HG03064 (cell line): ENCODE data around the gene MDFIC.
A peak's percentile ranks its signal among the peaks of the same experiment; 100 is the strongest.
"Not testable (repeated sequence)": the region's sequence is repeated elsewhere in the genome, so short reads cannot be mapped to it uniquely, and the experiment has no call there.

Experiments used
- ATAC-seq: cut with Tn5 transposase; IDR thresholded peaks from one replicate; pipeline ENCODE4 v1.9.1; 2021; ENCODE audit warnings: low read depth; ENCODE audit not compliant: unreplicated experiment

MDFIC gene

DNA sequence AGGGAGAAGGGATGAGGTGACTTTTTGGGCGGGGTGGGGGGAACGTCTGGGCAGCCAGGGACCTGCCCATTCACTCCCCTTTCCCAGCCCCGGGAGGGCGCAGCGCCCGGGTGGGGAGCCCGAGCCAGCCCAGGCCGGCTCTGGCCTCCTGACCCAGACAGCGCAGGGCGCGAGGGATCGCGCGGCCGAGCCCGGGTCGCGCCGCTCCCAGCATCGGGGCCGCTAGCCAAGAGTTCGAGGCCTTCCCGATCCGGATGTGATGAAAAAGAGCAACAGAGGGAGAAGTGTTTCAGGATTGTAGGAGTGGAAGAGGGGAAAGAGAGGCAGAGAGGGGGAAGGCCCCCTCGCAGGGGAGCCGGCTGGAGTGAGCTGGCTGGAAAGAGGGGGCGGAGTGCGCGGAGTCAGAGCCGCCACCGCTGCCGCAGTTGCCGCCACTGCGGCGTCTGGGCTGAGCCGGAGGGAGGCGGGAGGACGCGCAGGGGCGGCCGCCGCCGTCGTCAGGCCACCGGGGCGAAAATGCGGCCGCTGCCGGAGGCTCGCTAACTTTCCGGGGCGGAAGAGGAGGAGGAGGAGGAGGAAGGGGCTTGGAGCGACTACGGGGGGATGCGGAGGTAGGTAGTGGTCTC, at the start of gene MDFIC:
Gene MDFIC (plus strand): TSS at position 69 of the 626 bp plus-strand sequence. CDS start 940 bp downstream, outside the sequence.
- ATAC-seq = peak; percentile 28

- ATAC-seq = no peak
Observed at GRCh38 chr7:114874170-114874569, 47.7 kb upstream of the MDFIC start.

- no peak for ATAC-seq
Observed at GRCh38 chr7:114875186-114875585, 46.7 kb upstream of the MDFIC start.

DNA sequence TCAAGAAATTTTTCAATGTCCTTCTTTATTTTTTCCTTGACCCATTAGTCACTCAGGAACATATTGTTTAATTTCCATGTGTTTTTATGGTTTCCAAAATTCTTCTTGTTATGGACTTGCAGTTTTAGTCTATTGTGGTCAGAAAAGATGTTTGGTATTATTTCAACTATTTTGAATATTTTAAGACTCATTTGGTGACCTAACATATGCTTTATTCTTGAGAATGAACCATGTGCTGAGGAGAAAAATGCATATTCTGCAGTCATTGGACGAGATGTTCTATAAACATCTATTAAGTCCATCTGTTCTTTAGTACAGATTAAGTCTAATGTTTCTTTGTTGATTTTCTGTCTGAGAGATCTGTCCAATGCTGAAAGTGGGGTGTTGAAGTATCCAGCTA, 42.3 kb upstream of the MDFIC start:
- no peak for ATAC-seq

DNA sequence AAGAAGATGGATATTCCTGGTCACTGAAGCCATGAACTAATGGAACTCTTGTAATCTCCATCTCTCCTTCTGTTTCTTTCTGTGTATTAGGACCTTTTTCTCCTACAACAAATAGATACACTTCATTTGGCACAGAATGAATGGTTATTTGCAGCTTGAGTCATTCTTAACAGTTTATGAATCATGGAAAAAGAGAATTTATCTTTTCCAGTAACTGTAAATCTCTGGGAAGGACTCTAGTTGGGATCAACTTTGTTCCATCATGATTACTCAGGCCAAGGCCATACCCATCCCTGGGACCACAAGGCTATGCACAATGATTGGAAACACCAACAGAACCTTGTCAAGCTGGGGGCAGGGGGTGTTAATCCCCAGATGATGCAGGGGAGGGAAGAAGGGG, 36.1 kb upstream of the MDFIC start:
- no peak for ATAC-seq

- ATAC-seq = no peak
Observed at GRCh38 chr7:114886241-114886640, 35.7 kb upstream of the MDFIC start.

GRCh38 chr7:114889116-114889515, 32.8 kb upstream of the MDFIC start:
- not testable (repeated sequence) for ATAC-seq

DNA sequence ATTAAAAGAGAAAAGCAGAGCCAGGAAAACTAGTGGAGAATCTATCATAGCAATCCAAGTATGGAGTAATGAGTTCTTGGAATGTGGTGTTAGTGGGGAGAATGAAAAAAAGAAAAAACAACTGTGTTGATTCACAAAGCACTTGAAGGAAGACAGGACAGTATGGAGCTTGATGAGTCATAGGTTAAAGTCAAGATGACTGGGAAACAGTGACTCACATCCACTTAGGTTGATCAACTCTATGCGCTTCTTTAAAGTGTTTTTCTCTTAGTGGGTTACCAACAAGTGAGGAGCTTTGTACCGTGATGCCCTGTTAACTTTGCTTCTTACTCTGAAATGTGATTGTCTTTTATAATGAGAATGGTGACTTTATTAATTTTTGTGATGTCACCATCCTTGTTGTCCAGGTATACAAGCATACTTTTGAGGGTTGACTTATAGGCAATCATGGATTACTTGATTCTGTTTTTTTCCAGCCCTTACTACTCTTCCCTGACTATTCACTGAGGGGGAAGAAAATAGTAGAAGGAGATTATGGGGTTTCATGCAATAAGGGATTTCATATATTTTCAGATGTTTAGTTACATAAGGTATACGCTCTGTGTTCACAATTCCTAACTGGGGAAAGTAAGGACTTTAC, 32.1 kb upstream of the MDFIC start:
- no peak for ATAC-seq

GRCh38 chr7:114890561-114890960, 31.3 kb upstream of the MDFIC start:
- no peak for ATAC-seq

DNA sequence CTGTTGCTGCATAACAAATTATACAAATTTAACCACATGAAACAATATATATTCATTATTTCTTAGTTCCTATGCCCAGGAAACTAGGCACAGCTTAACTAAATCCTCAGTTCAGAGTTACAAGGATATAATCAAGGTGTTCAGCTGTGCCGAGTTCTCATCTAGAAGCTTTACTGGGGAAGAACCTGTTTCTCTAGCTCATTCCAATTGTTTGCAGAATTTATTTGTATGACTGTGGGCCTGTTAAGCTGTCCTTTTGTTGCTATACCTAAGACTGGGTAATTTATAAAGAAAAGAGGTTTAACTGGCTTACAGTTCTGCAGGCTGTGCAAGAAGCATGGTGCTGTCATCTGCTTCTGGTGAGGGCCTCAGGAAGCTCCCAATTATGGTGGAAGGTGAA, 21.8 kb upstream of the MDFIC start:
- ATAC-seq = no peak

DNA sequence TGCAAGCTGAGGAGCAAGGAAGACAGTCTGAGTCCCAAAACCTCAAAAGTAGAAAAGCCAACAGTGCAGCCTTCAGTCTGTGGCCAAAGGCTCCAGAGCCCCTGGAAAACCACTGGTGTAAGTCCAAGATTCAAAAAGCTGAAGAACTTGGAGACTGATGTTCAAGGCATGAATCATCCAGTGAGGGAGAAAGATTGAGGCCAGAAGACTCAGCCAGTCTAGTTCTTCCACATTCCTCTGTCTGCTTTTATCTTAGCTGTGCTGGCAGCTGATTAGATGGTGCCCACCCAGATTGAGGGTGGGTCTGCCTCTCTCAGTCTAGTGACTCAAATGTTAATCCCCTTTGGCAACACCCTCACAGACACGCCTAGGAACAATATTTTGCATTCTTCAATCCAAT, 20.1 kb upstream of the MDFIC start:
- ATAC-seq = no peak

DNA sequence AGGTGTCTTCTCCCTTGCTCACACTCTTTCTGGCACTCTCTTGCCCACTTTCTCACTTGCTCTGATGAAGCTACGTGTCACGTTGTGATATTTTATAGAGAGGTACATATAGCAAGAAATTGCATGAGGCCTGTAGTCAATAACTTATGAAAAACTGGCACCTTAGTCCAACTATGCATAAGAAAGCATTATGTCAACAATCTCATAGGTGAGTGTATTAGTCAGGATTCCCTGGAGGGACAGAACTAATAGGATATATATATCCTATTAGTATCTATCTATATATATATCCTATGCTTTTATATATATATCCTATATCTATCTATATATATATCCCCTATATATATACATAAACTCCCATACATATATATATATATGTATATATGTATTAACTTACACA, 18.8 kb upstream of the MDFIC start:
- ATAC-seq = no peak

GRCh38 chr7:114910787-114911186, 11.1 kb upstream of the MDFIC start:
- no peak for ATAC-seq

DNA sequence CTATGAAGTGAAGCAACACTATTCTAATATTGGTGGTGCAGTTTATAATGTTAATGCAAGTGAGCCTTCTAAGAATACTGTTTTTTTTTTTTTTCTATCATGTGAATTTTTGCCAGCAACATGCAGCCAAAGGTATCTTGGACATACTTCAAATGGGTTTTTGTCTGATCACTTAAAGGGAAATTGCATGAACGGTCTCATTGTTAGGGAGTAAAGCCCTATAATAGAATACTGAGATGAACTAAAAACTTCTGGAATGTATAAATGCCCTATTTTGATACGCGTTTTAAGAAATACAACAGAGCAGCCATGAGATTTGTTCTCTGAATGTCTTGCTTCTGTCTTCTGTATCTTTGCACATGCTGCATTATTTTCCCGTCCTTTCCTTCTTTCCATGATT, 10.5 kb upstream of the MDFIC start:
- no peak for ATAC-seq

DNA sequence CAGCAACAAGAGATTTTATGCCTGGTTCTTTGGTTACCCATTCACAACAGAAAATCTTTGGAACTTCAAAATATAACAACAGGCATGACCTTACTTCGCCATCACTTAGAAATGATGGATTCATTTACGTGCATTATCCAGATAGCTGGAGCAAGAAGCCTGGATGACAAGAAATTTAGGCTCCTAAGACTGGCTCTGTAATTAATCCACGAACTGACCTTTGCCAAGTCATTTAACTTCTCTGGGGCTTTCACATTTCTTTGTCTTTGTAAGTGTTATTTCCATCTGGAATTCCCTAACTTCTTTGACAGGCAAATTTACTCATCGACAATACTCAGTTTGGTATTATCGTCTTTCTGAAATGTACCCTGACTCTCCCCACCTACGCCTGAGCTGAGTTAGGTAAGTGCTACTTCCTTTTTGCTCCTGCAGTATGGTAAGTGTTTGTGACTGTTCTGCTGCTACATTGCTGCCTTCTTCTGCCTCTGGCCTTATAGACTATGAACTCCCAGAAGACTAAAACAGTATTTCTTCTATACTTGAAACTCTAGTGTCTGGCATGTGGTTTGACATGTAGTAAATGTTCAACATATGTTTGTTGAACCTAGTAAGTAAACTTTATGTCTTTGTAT, 5.5 kb upstream of the MDFIC start:
- ATAC-seq = peak; percentile 94

DNA sequence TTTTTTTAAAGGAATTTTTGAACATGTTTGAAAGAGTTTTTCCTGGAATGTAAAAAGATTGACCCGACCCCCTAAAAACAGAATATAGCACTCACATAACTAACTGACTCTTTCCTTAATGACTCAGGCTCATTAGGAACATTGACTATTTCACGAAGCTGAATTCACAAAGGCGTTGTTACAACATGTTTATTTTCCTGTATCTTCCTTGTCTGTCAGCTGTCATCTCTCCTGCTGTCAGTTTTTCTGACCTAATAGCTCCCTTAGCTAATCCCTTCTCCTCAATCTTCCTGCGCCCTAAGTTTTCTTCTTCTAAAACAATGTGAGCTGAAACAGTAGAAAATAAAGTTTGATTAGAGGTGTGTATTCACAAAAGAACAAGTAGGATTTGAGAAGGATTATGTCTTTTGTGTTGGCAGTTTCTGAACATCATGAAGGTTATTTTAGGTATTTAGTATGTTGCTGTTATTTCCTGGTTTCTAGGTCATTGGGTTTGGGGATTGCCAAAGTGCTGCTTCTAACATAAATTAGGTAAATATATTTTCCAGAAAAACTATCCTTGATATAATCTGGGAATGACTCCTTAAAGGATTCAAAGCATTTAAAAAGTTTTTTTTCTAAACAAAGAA, 4.6 kb upstream of the MDFIC start:
- ATAC-seq = no peak

DNA sequence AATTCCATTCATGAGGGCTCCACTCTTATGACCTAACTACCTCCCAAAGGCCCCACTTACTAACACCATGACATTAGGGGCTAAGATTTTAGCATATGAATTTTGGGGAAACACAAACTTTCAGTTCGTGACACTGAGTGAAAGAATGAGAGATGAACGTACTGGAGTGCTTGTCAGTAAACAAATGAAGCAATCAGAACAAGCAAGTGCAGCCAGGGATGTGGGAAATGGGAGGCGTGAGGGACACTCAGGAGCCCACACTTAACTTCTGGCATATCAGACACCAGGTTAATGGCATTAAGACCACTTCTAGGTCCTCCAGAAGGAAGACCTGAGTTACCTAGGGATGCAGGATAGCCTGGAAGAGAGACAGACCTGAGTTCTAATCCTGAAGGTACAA, 2.3 kb upstream of the MDFIC start:
- ATAC-seq = no peak

- ATAC-seq = no peak
Observed at GRCh38 chr7:114921631-114922025, 266 bp upstream of the MDFIC start.

GRCh38 chr7:114922652-114923402, 933 bp downstream of the MDFIC start:
- ATAC-seq = peak; percentile 28

- ATAC-seq = no peak
Observed at GRCh38 chr7:114923403-114923713, 1.5 kb downstream of the MDFIC start.
